Measurements from ENCODE around the gene ACER1.

- no peak for TF ChIP-seq POLR2A (IDR thresholded peaks at IDR 0.05; ENCODE audit: low read depth, low read length)
- TF ChIP-seq TAF1 (IDR thresholded peaks at IDR 0.05; ENCODE audit: low read depth, low read length) = no peak
- no peak for TF ChIP-seq SPI1 (IDR thresholded peaks at IDR 0.05; ENCODE audit: low read depth, low read length)
- TF ChIP-seq POLR2AphosphoS5 (IDR thresholded peaks at IDR 0.05; ENCODE audit: low read depth, low read length) = no peak
- TF ChIP-seq PAX5 (IDR thresholded peaks at IDR 0.05; ENCODE audit: insufficient read depth, low read length, severe bottlenecking) = no peak
- TF ChIP-seq POU2F2 (IDR thresholded peaks at IDR 0.05; ENCODE audit: low read depth, low read length) = no peak
Measured at GRCh38 chr19:6275170-6275744, 58.2 kb downstream of the ACER1 start.
